Sigmoid colon (tissue), 7 donors: ENCODE data around the gene RPTOR. TPM values are rescaled to one million over a fixed set of nuclear protein-coding genes. Genes with fewer than 3 reads are reported as not detected.

ENCODE experiments used
- DNase-seq: peaks from one replicate; pipeline ENCODE4 v3.0.0-alpha.2; 2019
- H3K27ac ChIP-seq, 4 donors: fragments of 200-600 bp; sonication (generic); one replicate each; pipeline ENCODE4 v1.5.1; 2016 to 2019; ENCODE audit warnings: mild to moderate bottlenecking in 1 of 4
- H3K27me3 ChIP-seq, 3 donors: fragments of 200-600 bp; sonication (generic); one replicate each; pipeline ENCODE4 v1.5.1; 2019; ENCODE audit warnings: mild to moderate bottlenecking in 1 of 3
- H3K36me3 ChIP-seq, 4 donors: fragments of 200-600 bp; sonication (generic); one replicate each; pipeline ENCODE4 v1.5.1; 2016 to 2019
- H3K4me1 ChIP-seq, 4 donors: fragments of 200-600 bp; sonication (generic); one replicate each; pipeline ENCODE4 v1.5.1; 2017 to 2019
- H3K4me3 ChIP-seq, 4 donors: fragments of 200-600 bp; sonication (generic); one replicate each; pipeline ENCODE4 v1.5.1; 2017 to 2019; ENCODE audit warnings: mild to moderate bottlenecking in 2 of 4, moderate library complexity in 1 of 4
- H3K9me3 ChIP-seq, 4 donors: fragments of 200-600 bp in 3 of 4; sonication (generic) in 3 of 4; one replicate each; pipeline versions ENCODE4 v1.5.1 to v1.6.1; 2013 to 2019
- CTCF ChIP-seq, 4 experiments: fragments of 450-650 bp in 3 of 4; fragments of 200-600 bp in 1 of 4; IDR thresholded peaks; one replicate each; pipeline ENCODE4 v1.5.1; 2016 to 2019; ENCODE audit warnings: antibody characterized with exemption in 4 of 4, mild to moderate bottlenecking in 3 of 4, moderate library complexity in 2 of 4
- EP300 ChIP-seq, 4 donors: sonication (generic); formaldehyde crosslinking; IDR thresholded peaks; one replicate each; pipeline ENCODE4 v1.6.1; 2017; ENCODE audit warnings: antibody characterized with exemption in 4 of 4
- POLR2A ChIP-seq, 2 donors: fragments of 450-650 bp; IDR thresholded peaks; one replicate each; pipeline ENCODE4 v1.6.1; 2016; ENCODE audit warnings: antibody characterized with exemption in 2 of 2, mild to moderate bottlenecking in 2 of 2, moderate library complexity in 2 of 2
- POLR2AphosphoS5 ChIP-seq, 4 donors: sonication (generic); formaldehyde crosslinking; IDR thresholded peaks; one replicate each; pipeline ENCODE4 v1.6.1; 2017; ENCODE audit warnings: antibody characterized with exemption in 4 of 4
- WGBS, 2 donors: extraction: QIAGEN DNeasy Blood & Tissue Kit; methylation state at CpG; one replicate each; pipeline ENCODE4 v1.1.7; 2013; 5-methylcytosine and 5-hydroxymethylcytosine counted together
- intact Hi-C: fragments of 100-400 bp; cut with DNase I; formaldehyde crosslinking; loops from one replicate; pipeline ENCODE4 v1.15.1; 2023
- polyA plus RNA-seq, 3 donors: library from polyadenylated mRNA; stranded (reverse); fragments of 200-250 nt; gene quantifications; one replicate each; pipeline ENCODE4 v1.2.3, GENCODE V29; 2013
- total RNA-seq, 4 donors: library from RNA; depleted of rRNA; stranded (reverse); fragments of >200 nt; gene quantifications; one replicate each; pipeline ENCODE4 v1.1.0, GENCODE V29; 2016
- donor health status: healthy with polysubstance abuse.
- donor health status: Bipolar disorder and iron deficiency.
- donor health status: healthy.

Gene RPTOR
- total and polyA plus RNA-seq, 7 donors = 3.7 to 68.7 (median 22.9) TPM

- no peak overlapping the region for H3K4me3 ChIP-seq
- H3K27me3 ChIP-seq = no peaks in the 10 kb centered on the region
- H3K36me3 ChIP-seq = peaks cover 0 to 10% (median 0%) of the 10 kb centered on the region in 4 donors
- H3K4me1 ChIP-seq = peaks cover 0 to 4% (median 2%) of the 10 kb centered on the region in 4 donors
- WGBS, 2 donors = 60 to 81% methylated on average over 8 of the region's 8 CpGs
- intact Hi-C loops = no loop called here
- TF ChIP-seq POLR2AphosphoS5 (IDR thresholded peaks at IDR 0.05) = no peak
- TF ChIP-seq POLR2A (IDR thresholded peaks at IDR 0.05) = no peak
- TF ChIP-seq CTCF (IDR thresholded peaks at IDR 0.05) = no peak
- TF ChIP-seq EP300 (IDR thresholded peaks at IDR 0.05) = no peak
- no peaks in the 10 kb centered on the region for H3K9me3 ChIP-seq
- H3K27ac ChIP-seq = no peak overlapping the region
- DNase-seq = peak; percentile 24
These were observed 325.8 kb downstream of the RPTOR start for GRCh38 chr17:80870401-80870800.

GRCh38 chr17:80871341-80871740 lies 326.7 kb downstream of the RPTOR start:
- H3K4me3 ChIP-seq = no peak overlapping the region
- H3K4me1 ChIP-seq = peaks cover 0 to 2% (median 1%) of the 10 kb centered on the region in 4 donors
- H3K27me3 ChIP-seq = no peaks in the 10 kb centered on the region
- peaks cover 0 to 10% (median 0%) of the 10 kb centered on the region in 4 donors for H3K36me3 ChIP-seq
- peak; percentile 57 for DNase-seq
- intact Hi-C loops = no loop called here
- H3K27ac ChIP-seq = no peak overlapping the region
- no peaks in the 10 kb centered on the region for H3K9me3 ChIP-seq
- TF ChIP-seq POLR2A (IDR thresholded peaks at IDR 0.05) = no peak
- no peak for TF ChIP-seq EP300 (IDR thresholded peaks at IDR 0.05)
- TF ChIP-seq CTCF (IDR thresholded peaks at IDR 0.05) = no peak
- TF ChIP-seq POLR2AphosphoS5 (IDR thresholded peaks at IDR 0.05) = no peak
- 55 to 77% methylated on average over 12 of the region's 12 CpGs for WGBS, 2 donors

- Histone ChIP-seq H3K4me3 (no peak overlapping the region), H3K27me3 (no peaks in the 10 kb centered on the region), H3K27ac (no peak overlapping the region), H3K9me3 (no peaks in the 10 kb centered on the region), H3K4me1 (no peaks in the 10 kb centered on the region), H3K36me3 (peaks cover 0 to 10% (median 0%) of the 10 kb centered on the region in 4 donors)
- 81 to 95% methylated on average over 14 of the region's 14 CpGs for WGBS, 2 donors
- DNase-seq = peak; percentile 29
- intact Hi-C loops = no loop called here
- TF ChIP-seq POLR2A (IDR thresholded peaks at IDR 0.05) (no peak), CTCF (IDR thresholded peaks at IDR 0.05) (no peak), EP300 (IDR thresholded peaks at IDR 0.05) (no peak), POLR2AphosphoS5 (IDR thresholded peaks at IDR 0.05) (no peak)
These were observed 327.4 kb downstream of the RPTOR start for GRCh38 chr17:80872001-80872500.

- peak; percentile 50 for DNase-seq
These were observed 328.1 kb downstream of the RPTOR start for GRCh38 chr17:80872501-80873306.

More at GRCh38 chr17:80872501-80873306, 328.1 kb downstream of the RPTOR start:
- WGBS, 2 donors = 76 to 90% methylated on average over 18 of the region's 18 CpGs
- Histone ChIP-seq H3K4me1 (no peaks in the 10 kb centered on the region), H3K27ac (no peak overlapping the region), H3K4me3 (no peak overlapping the region), H3K27me3 (no peaks in the 10 kb centered on the region), H3K9me3 (no peaks in the 10 kb centered on the region), H3K36me3 (peaks cover 0 to 10% (median 0%) of the 10 kb centered on the region in 4 donors)
- TF ChIP-seq POLR2AphosphoS5 (IDR thresholded peaks at IDR 0.05) (no peak), EP300 (IDR thresholded peaks at IDR 0.05) (no peak), CTCF (IDR thresholded peaks at IDR 0.05) (no peak), POLR2A (IDR thresholded peaks at IDR 0.05) (no peak)
- intact Hi-C loops = no loop called here
